ENCODE results near the gene RAPGEF5. TPM values are rescaled to one million over a fixed set of nuclear protein-coding genes. Genes with fewer than 3 reads are reported as not detected.

The RAPGEF5 gene
- total RNA-seq, 1 donor = 1.1 TPM

GRCh38 chr7:22300839-22301238 lies 56.1 kb downstream of the RAPGEF5 start:
- TF ChIP-seq, protein P1, sequence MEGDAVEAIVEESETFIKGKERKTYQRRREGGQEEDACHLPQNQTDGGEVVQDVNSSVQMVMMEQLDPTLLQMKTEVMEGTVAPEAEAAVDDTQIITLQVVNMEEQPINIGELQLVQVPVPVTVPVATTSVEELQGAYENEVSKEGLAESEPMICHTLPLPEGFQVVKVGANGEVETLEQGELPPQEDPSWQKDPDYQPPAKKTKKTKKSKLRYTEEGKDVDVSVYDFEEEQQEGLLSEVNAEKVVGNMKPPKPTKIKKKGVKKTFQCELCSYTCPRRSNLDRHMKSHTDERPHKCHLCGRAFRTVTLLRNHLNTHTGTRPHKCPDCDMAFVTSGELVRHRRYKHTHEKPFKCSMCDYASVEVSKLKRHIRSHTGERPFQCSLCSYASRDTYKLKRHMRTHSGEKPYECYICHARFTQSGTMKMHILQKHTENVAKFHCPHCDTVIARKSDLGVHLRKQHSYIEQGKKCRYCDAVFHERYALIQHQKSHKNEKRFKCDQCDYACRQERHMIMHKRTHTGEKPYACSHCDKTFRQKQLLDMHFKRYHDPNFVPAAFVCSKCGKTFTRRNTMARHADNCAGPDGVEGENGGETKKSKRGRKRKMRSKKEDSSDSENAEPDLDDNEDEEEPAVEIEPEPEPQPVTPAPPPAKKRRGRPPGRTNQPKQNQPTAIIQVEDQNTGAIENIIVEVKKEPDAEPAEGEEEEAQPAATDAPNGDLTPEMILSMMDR (IDR thresholded peaks at IDR 0.05; ENCODE audit: extremely low read depth, low read depth, low read length) = no peak
- no peak for DNase-seq (ENCODE audit: insufficient read length, low spot score, missing footprints)
- H3K4me3 ChIP-seq (ENCODE audit: insufficient read depth, low read length) = no peak overlapping the region
- H3K79me2 ChIP-seq (ENCODE audit: insufficient read depth, low read length) = no peaks in the 10 kb centered on the region
- H3K36me3 ChIP-seq (ENCODE audit: insufficient read depth, low read length) = no peaks in the 10 kb centered on the region
- no peaks in the 10 kb centered on the region for H3K9me3 ChIP-seq (ENCODE audit: low read depth, low read length)
- no peaks in the 10 kb centered on the region for H4K20me1 ChIP-seq (ENCODE audit: insufficient read depth, low read length)
- no peaks in the 10 kb centered on the region for H3K27me3 ChIP-seq (ENCODE audit: insufficient read depth, low read length)
- H3K4me2 ChIP-seq (ENCODE audit: insufficient read depth, low read length) = no peak overlapping the region
- no peak overlapping the region for H3K27ac ChIP-seq (ENCODE audit: low read depth, low read length)
- no peak overlapping the region for H2AFZ ChIP-seq (ENCODE audit: low read length)
- H3K4me1 ChIP-seq (ENCODE audit: insufficient read depth, low read length) = peaks cover 4% of the 10 kb centered on the region

GRCh38 chr7:22296916-22297315 lies 60.0 kb downstream of the RAPGEF5 start:
- Histone ChIP-seq H3K27ac (ENCODE audit: low read depth, low read length) (no peak overlapping the region), H3K4me1 (ENCODE audit: insufficient read depth, low read length) (no peaks in the 10 kb centered on the region), H4K20me1 (ENCODE audit: insufficient read depth, low read length) (no peaks in the 10 kb centered on the region), H3K27me3 (ENCODE audit: insufficient read depth, low read length) (no peaks in the 10 kb centered on the region), H3K36me3 (ENCODE audit: insufficient read depth, low read length) (no peaks in the 10 kb centered on the region), H2AFZ (ENCODE audit: low read length) (no peak overlapping the region), H3K9me3 (ENCODE audit: low read depth, low read length) (no peaks in the 10 kb centered on the region), H3K4me3 (ENCODE audit: insufficient read depth, low read length) (no peak overlapping the region), H3K79me2 (ENCODE audit: insufficient read depth, low read length) (no peaks in the 10 kb centered on the region), H3K4me2 (ENCODE audit: insufficient read depth, low read length) (no peak overlapping the region)
- TF ChIP-seq, protein P1 (IDR thresholded peaks at IDR 0.05; ENCODE audit: extremely low read depth, low read depth, low read length) = peak; percentile 45
- no peak for DNase-seq (ENCODE audit: insufficient read length, low spot score, missing footprints)

GRCh38 chr7:22296265-22296566 lies 60.7 kb downstream of the RAPGEF5 start:
- Histone ChIP-seq H3K4me1 (ENCODE audit: insufficient read depth, low read length) (no peaks in the 10 kb centered on the region), H3K27ac (ENCODE audit: low read depth, low read length) (no peak overlapping the region), H3K4me3 (ENCODE audit: insufficient read depth, low read length) (no peak overlapping the region), H3K79me2 (ENCODE audit: insufficient read depth, low read length) (no peaks in the 10 kb centered on the region), H4K20me1 (ENCODE audit: insufficient read depth, low read length) (no peaks in the 10 kb centered on the region), H3K9me3 (ENCODE audit: low read depth, low read length) (no peaks in the 10 kb centered on the region), H2AFZ (ENCODE audit: low read length) (no peak overlapping the region), H3K36me3 (ENCODE audit: insufficient read depth, low read length) (no peaks in the 10 kb centered on the region), H3K27me3 (ENCODE audit: insufficient read depth, low read length) (no peaks in the 10 kb centered on the region), H3K4me2 (ENCODE audit: insufficient read depth, low read length) (no peak overlapping the region)
- TF ChIP-seq, protein P1 (IDR thresholded peaks at IDR 0.05; ENCODE audit: extremely low read depth, low read depth, low read length) = no peak
- DNase-seq (ENCODE audit: insufficient read length, low spot score, missing footprints) = no peak

DNA sequence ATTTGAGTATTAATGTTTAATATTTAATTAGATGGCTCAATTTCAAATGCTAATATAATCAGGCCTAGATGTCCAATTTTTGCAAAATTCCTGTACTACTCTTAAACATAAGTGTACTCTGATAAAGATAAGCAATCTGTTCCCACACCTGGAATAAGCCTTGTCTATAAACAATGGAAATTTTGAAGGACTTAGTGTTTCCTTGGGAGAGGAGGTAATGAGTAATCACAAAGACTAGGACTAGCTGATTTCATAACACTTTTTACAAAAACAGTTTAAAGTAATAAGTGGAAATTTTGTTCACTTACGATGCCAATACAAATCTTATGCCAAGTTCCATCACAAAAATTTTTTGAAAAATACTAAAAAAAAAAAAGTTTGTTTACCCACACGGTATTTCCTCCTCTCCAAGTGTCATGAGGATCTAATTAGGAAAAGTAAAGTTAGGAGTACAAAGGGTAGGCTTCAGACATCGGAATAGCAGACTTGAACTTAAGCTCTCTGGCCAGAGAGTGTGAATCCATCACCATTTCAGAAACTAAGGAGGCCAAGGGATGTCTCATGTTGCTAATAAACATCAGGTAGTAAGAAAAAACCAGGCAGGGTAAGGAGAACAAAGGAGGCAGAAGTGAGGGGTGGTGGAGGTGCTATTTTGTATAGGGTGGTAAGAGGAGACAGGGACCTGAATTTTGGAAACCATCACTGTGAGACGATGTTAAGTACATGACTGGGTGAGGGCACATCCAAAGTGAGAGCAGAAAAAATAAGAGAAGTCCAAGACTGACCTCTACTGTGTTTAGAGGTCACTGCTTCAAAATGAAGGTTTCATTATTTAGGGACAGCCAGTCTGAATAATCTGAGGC lies 61.3 kb downstream of the RAPGEF5 start:
- H3K4me2 ChIP-seq (ENCODE audit: insufficient read depth, low read length) = no peak overlapping the region

More for the DNA sequence above, 61.3 kb downstream of the RAPGEF5 start:
- Histone ChIP-seq H3K9me3 (ENCODE audit: low read depth, low read length) (no peaks in the 10 kb centered on the region), H3K27me3 (ENCODE audit: insufficient read depth, low read length) (no peaks in the 10 kb centered on the region), H3K36me3 (ENCODE audit: insufficient read depth, low read length) (no peaks in the 10 kb centered on the region), H3K4me3 (ENCODE audit: insufficient read depth, low read length) (no peak overlapping the region), H3K4me1 (ENCODE audit: insufficient read depth, low read length) (no peaks in the 10 kb centered on the region), H2AFZ (ENCODE audit: low read length) (peak overlapping the region; percentile 58), H3K27ac (ENCODE audit: low read depth, low read length) (no peak overlapping the region), H4K20me1 (ENCODE audit: insufficient read depth, low read length) (no peaks in the 10 kb centered on the region), H3K79me2 (ENCODE audit: insufficient read depth, low read length) (no peaks in the 10 kb centered on the region)
- no peak for DNase-seq (ENCODE audit: insufficient read length, low spot score, missing footprints)
- TF ChIP-seq, protein P1 (IDR thresholded peaks at IDR 0.05; ENCODE audit: extremely low read depth, low read depth, low read length) = peak; percentile 35

All from osteoblast (primary cell).